ENCODE measurements around the gene DPF3.

The DPF3 gene

DNA sequence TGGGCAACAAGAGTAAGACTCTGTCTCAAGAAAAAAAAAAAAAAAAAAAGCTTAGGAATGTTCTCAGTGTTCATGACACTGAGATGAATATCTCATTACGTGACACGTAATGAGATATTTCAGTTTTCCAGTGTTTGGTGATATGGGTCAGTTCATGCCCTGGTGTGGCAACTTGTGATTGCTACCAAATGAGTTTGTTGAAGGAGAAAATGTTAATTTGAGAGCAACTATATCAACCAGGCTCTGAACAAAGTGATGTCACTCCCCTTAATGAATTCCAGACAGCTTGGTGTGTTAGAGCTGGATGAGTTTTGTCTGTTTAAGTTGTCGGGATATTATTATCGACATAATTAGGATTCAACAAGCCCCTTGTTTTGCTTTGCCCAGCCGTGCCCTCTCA, 211.7 kb downstream of the DPF3 start:
- DNase-seq (ENCODE audit: low read depth in 2 of 2) = no peak

- no peak for DNase-seq (ENCODE audit: low read depth in 2 of 2)
Measured at GRCh38 chr14:72680853-72681640, 212.9 kb downstream of the DPF3 start.

GRCh38 chr14:72679536-72680151, 214.3 kb downstream of the DPF3 start:
- DNase-seq (ENCODE audit: low read depth in 2 of 2) = no peak

- no peak for DNase-seq (ENCODE audit: low read depth in 2 of 2)
Measured at GRCh38 chr14:72679141-72679535, 214.8 kb downstream of the DPF3 start.

GRCh38 chr14:72678356-72678755, 215.5 kb downstream of the DPF3 start:
- no peak for DNase-seq (ENCODE audit: low read depth in 2 of 2)

GRCh38 chr14:72677664-72678063, 216.2 kb downstream of the DPF3 start:
- no peak for DNase-seq (ENCODE audit: low read depth in 2 of 2)

GRCh38 chr14:72675126-72675525, 218.8 kb downstream of the DPF3 start:
- no peak for DNase-seq (ENCODE audit: low read depth in 2 of 2)

GRCh38 chr14:72673179-72673578, 220.7 kb downstream of the DPF3 start:
- DNase-seq (ENCODE audit: low read depth in 2 of 2) = no peak

DNA sequence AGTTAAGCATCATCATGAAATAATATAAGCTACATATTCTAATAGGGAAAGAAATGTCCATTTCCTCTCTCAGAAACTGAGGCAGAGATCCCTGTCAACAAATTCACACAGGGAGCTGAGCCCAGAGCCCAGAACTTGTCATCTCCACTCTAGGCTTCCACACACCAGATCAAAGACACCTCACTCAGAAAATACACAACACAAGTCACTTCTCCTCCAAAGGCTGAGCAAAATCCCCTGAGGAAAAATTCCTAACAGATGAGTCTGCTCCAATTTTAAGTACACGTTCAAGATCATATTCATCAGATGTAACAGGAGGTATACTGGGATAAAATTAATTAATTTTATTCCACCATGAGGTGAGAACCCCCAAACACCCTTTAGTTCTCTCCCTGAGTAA, 227.3 kb downstream of the DPF3 start:
- DNase-seq (ENCODE audit: low read depth in 2 of 2) = no peak

GRCh38 chr14:72665259-72665658, 228.6 kb downstream of the DPF3 start:
- no peak for DNase-seq (ENCODE audit: low read depth in 2 of 2)

DNA sequence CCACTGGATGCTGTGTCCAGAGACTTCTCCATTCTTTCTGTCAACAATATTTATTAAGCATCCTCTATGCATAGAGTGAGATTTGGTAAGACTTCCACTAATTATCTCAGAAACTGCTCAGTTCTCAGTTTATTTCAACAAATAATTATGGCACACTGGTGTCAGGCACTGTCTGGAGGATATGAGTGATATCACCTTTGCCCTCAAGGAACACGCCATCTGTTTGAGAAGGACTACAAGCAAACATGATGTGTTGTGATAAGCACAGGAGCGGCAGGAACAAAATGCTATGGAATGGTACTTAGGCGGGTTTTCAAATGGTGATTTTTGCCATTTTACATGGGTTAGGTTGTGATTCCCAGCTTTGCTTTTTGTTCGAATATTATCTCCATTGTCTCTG, 229.2 kb downstream of the DPF3 start:
- no peak for DNase-seq (ENCODE audit: low read depth in 2 of 2)

DNA sequence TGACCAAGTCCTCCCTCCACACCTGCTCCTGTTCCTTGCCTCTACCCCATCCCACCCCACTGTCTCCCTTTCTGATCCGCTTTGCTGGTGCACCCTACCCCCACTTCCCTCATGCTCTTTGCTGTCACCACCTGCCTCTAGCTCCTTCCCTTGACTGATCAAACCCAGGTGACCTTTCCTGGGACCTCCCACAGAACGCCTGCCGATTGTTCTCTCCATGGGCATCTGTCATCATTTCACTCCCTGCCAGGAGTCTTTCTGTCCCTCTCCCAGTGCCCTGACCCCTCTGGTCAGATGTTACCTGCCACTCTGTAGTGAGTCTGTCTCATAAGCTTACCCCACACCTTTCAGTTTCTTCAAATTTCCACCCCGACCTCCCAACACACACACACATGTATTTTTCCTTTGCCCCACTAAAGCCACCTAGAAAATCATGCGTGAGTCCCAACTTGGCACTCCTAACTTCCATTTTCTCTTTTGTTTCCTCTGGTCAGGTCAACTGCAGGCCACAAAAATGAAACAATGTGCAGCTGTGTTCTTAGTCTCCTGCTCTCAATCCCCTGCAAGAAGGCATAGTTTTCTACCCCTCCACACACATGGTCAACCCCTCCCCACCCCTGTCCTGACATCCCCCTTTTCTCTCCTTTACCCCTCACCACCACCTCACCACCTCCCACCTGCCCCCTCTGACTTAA, 229.8 kb downstream of the DPF3 start:
- no peak for DNase-seq (ENCODE audit: low read depth in 2 of 2)

DNA sequence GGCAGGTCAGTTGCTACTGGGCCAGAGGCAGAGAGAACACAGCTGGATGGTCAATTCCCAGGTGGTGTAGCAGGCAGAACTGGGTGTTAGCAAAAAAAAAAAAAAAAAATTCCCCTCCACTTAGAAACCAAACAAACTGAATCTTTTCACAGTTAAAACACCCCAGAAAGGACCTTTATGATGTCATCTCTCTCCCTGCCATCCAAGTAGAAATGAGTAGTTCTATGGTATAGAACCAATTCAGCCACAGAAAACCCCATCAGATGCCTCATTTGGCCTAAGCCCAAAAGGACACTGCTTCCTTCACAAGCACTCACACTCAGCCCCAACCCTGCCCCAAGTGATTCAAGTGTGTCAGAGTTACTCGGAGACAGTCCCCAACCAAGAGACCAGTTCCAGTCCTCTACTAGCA, 230.8 kb downstream of the DPF3 start:
- DNase-seq (ENCODE audit: low read depth in 2 of 2) = no peak

DNA sequence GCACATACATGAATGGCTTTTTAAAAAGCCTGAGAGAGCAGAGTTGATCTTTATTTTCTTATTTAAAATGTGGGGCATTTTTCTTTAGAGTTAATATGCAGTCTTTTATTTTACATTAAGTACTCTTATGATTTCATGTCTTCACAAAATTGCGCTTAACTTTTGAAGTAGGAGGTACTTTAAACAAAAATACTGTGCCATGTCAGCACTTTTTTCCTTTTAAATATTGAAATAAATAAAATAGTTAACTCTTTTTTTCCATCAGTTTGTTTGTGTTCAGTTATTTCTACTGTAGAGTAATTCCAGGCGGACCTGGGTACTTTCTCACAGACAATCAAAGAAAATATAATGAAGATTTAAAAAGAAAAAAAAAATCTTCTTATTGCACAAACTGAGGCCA, 231.7 kb downstream of the DPF3 start:
- DNase-seq (ENCODE audit: low read depth in 2 of 2) = no peak

- no peak for DNase-seq (ENCODE audit: low read depth in 2 of 2)
Measured at GRCh38 chr14:72657214-72657921, 236.5 kb downstream of the DPF3 start.

- DNase-seq (ENCODE audit: low read depth in 2 of 2) = no peak
Measured at GRCh38 chr14:72653026-72653425, 240.9 kb downstream of the DPF3 start.

DNA sequence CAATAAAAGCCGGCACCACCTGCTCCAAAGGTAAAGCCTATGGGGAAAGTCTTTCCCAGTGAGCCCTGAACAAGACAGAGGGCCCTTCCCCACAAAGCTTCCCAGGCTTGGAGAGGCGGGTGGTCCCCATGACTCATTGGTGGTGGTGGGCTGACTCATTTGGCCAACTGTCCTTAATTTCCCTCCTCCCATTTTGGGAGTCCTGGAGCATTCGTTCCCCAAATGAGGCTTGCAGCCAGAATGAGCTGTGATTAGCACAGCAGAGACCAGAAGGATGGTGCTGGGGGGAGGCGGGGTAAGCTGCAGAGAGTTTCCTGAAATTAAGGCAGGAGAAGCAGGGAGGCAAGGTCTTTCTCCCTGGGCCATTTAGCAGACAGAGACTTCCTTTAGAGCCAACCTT, 241.7 kb downstream of the DPF3 start:
- DNase-seq (ENCODE audit: low read depth in 2 of 2) = no peak

DNA sequence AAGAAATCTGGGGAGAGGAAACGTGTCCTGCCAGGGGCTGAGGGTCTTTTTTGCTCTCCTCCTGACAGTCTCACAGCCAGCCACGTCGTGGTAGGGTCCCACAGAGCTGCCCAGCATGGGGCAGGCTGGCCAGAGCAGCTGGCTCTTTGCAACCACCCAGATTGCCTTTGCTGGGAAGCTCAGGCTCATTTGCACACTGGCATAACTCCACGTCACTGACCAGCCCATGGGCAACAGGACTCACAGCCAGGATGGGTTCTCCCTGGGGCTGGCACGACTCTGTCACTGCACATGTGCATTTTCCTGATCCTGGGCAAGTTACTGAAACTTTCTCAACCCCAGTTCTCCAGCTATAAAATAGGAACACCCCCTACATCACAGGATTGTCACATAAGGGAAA, 242.2 kb downstream of the DPF3 start:
- no peak for DNase-seq (ENCODE audit: low read depth in 2 of 2)

DNA sequence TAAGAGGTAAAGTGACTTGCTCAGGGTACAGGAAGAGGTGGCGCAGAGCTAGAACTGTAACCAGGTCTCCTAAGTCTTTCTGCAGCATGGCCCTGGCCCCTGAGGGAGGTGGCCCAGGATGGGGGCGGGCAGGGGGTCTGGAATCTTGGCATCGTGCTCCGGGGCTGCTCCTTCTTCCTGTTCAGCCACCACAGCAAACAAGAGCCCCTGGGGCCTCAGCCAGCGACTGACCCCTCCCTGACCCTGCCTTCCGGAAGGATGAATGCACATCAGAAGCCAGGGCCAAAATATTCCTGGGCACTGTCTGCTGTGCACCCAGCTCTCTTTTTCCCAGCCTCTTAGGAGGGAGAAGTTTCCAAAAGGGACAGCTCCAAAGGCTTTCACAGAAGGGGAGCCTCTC, 242.8 kb downstream of the DPF3 start:
- no peak for DNase-seq (ENCODE audit: low read depth in 2 of 2)

DNA sequence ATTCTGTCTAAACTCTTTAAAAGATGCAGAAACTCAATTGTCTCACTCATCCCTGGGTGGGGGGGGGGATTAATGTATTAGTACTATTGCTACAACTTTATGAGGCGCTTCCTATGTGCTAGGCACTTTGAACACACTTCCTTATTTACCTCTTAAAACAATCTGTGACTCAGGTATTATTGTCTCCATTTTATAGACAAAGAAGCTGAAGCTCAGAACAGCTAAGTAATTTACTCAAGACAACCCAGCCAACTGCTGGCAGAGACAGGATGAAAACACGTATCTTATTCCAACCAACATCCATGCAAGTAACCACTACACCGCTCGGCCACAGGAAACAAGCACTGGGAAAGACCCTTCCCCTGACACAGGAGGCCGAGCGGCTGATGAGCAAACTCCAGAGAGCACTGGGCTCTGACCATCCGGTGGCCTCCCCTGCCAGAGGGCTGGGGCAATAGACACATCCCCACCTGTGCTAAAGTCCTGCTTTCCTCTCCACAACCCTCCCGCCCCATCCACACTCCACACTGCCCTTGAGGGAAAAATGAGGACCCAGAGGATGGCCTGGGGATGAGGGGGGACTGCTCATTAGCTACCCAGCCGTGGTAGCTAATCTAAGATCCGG, 244.2 kb downstream of the DPF3 start:
- no peak for DNase-seq (ENCODE audit: low read depth in 2 of 2)

DNA sequence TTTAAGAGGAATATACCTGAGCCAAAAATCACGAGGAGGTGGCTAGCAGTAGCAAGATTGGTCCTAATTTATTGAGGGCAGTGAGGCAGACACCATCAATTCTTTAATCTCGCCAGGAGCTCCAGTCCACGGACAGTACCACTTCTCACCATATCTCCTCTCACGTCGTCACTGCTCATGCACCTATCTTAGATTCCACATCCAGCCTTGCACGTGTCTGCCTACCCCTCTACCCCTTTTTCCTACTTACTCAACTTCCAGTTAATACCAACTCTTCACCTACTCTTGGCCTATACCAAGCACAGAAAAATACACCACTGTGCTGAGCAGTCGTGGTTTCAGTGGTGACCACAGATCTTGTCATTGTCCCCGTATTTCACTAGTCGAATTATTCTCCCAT, 246.1 kb downstream of the DPF3 start:
- DNase-seq (ENCODE audit: low read depth in 2 of 2) = no peak

All from stimulated activated CD4-positive, alpha-beta T cell treated with anti-CD3 and anti-CD28 coated beads, Interleukin-15, amount 100 ng/mL, for 48 hours (primary cell).